GM18858 (cell line): ENCODE measurements around the gene TTC4.

Source experiments
- ATAC-seq: cut with Tn5 transposase; IDR thresholded peaks from one replicate; pipeline ENCODE4 v1.9.1; 2021; ENCODE audit not compliant: unreplicated experiment

Gene TTC4

DNA sequence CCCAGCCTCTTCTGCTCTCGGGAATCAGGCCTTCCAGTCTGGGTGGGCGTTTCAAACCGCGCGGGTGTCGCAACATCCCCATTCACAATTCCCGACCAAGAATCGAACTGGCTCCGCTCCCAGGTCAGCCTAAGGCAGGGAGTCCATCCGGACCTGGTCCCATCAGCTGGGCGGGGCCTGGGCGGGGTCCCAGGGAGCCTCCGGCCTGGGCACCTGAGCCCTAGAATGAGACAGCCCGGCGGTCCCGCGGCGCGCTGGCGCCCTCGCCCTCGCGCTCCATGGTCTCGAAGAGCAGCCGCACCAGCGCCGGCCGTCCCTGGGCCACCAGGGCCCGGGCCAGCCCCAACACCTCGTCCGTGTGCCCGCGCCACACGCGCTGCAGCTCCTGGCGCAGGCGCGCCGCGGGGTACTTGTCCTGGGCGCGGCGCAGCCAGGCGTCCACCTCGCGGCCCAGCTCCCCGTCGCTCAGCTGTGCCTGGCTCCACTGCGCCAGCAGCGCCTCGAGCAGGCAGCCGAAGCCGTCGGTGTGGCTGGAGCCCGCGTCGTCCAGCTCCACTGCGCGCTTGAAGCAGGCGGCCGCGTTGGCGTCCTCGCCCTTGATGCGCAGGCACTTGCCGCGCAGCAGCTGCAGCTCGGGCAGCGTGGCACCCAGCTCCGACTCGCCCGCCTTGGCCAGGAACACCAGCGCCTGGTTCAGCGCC lies 65.5 kb downstream of the TTC4 start:
- no peak for ATAC-seq

DNA sequence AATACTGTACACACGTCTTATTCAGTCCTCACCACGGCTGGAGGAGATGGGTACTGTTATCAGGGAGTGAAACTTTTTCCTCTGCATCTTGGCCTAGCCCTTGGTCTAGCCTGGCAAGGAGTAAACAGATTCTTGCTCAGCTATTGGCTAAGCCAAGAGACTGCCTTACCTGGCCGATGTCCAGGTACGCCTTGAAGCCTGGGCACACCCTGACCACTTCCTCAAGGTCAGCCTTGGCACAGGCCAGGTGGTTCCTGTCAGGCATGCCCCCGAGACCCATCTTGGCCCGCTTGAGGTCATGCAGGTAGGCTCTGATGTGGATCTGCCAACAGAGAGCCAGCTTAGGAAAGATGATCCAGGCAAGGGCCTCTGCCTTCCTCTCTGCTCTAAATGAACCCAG lies 66.5 kb downstream of the TTC4 start:
- ATAC-seq: no peak

GRCh38 chr1:54782588-54782987 lies 66.9 kb downstream of the TTC4 start:
- no peak for ATAC-seq

GRCh38 chr1:54784066-54784465 lies 68.4 kb downstream of the TTC4 start:
- ATAC-seq: no peak

- ATAC-seq: no peak
Observed at GRCh38 chr1:54786778-54787177, 71.1 kb downstream of the TTC4 start.

- no peak for ATAC-seq
Observed at GRCh38 chr1:54787604-54788003, 71.9 kb downstream of the TTC4 start.

DNA sequence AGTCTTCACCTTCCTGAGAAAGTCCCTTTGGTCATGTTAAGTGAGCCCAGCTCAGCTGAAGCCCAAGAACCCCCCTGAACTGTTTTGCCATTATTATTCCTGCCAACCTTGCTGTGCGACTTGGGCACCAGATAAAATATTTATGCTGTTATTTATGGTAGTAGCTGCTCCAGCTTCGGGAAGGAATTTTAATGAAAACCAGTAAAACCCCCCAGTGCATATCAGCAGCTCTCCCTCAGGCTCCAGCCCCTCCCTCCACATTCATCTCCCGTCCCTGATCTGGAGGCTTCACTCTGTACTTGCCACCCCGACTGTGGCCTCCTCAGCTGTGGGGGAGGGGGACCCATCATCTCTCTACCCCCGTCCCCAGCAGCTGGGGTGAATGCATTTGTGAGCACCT lies 72.8 kb downstream of the TTC4 start:
- ATAC-seq: no peak

GRCh38 chr1:54791880-54792522 lies 76.3 kb downstream of the TTC4 start:
- no peak for ATAC-seq
